ENCODE data around the gene GNL2.

GRCh38 chr1:37540036-37540785 is 55.5 kb downstream of the GNL2 start:
- TF ChIP-seq SIN3A (IDR thresholded peaks at IDR 0.05; ENCODE audit: borderline replicate concordance, insufficient read depth, low read length) (no peak), TAF1 (IDR thresholded peaks at IDR 0.05; ENCODE audit: borderline replicate concordance, insufficient read depth, low read length) (no peak), POLR2AphosphoS5 (IDR thresholded peaks at IDR 0.05; ENCODE audit: low read depth, low read length) (no peak)
- TF ChIP-seq, protein P1, sequence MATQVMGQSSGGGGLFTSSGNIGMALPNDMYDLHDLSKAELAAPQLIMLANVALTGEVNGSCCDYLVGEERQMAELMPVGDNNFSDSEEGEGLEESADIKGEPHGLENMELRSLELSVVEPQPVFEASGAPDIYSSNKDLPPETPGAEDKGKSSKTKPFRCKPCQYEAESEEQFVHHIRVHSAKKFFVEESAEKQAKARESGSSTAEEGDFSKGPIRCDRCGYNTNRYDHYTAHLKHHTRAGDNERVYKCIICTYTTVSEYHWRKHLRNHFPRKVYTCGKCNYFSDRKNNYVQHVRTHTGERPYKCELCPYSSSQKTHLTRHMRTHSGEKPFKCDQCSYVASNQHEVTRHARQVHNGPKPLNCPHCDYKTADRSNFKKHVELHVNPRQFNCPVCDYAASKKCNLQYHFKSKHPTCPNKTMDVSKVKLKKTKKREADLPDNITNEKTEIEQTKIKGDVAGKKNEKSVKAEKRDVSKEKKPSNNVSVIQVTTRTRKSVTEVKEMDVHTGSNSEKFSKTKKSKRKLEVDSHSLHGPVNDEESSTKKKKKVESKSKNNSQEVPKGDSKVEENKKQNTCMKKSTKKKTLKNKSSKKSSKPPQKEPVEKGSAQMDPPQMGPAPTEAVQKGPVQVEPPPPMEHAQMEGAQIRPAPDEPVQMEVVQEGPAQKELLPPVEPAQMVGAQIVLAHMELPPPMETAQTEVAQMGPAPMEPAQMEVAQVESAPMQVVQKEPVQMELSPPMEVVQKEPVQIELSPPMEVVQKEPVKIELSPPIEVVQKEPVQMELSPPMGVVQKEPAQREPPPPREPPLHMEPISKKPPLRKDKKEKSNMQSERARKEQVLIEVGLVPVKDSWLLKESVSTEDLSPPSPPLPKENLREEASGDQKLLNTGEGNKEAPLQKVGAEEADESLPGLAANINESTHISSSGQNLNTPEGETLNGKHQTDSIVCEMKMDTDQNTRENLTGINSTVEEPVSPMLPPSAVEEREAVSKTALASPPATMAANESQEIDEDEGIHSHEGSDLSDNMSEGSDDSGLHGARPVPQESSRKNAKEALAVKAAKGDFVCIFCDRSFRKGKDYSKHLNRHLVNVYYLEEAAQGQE (IDR thresholded peaks at IDR 0.05; ENCODE audit: insufficient read depth in 1 of 2, low read depth in 2 of 2, low read length in 2 of 2), result no peak
